Dermis microvascular lymphatic vessel endothelial cell (primary cell): Measurements from ENCODE around the gene MARCHF5. TPM values are rescaled to one million over a fixed set of nuclear protein-coding genes. Genes with fewer than 3 reads are reported as not detected.
"Not testable (repeated sequence)": the region's sequence is repeated elsewhere in the genome, so short reads cannot be mapped to it uniquely, and the experiment has no call there.

ENCODE experiments used
- DNase-seq, 2 donors: peaks; one replicate each; pipeline versions ENCODE4 v3.0.0 to v3.0.0-alpha.2; 2010; ENCODE audit warnings: low read depth in 2 of 2
- total RNA-seq: library from RNA; depleted of rRNA; stranded (reverse); fragments of >200 nt; gene quantifications from 2 replicates; pipeline ENCODE4 v1.2.1, GENCODE V29; 2014

Gene MARCHF5
- total RNA-seq, 1 donor from 2014 or later = 23.5 TPM

DNA sequence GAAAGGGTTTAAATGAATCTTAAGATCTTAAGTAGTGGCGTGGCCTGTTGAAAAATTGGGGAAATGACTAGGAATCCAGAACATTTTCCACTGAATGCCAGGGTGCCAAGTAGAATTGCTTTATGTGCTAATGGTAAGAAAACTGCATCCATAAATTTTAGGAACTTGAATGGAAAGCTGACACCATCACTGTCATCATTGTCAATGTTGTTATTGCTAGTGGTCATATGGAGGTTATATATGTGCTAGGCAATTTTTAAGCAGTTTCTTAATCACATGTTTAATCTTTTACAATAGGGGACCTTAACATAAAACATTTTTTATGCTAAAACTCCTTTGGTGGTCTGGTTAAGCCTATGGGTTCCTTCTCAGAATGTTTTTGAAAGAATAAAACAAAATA is 13.1 kb downstream of the MARCHF5 start:
- no peak for DNase-seq

DNA sequence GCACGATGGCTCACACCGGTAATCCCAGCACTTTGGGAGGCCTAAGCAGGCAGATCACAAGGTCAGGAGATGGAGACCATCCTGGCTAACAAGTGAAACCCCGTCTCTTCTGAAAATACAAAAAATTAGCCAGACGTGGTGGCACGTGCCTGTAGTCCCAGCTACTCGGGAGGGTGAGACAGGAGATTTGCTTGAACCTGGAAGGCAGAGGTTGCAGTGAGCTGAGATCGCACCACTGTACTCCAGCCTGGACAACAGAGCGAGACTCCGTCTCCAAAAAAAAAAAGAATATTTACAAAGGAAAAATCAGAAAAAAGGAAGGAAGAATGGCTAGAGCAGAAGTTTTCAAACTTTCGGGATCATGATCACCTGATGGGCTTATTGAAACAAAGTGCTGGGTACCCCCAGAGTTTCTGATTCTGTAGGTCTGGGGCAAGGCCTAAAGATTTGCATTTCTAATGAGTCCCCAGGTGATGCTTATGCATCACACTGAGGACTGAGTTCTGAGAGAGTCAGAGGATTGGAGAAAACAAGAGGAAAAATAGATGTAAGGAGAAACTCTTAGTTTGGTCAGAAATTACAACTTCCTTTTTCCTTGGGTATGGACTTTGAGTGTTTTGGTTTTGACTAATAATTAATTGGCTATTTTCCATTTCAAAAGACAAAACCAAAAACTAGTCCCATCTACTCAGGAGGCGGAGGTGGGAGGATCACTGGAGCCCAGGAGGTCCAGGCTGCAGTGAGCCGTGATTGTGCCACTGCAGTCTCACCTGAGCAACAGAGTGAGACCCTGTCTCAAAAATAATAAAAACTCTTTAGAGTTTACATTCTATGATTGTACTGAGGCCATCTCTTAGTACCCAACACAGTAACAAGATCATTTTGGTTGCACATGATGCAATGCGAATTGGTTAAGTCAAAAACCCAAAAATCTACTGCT is 14.4 kb downstream of the MARCHF5 start:
- DNase-seq = no peak

DNA sequence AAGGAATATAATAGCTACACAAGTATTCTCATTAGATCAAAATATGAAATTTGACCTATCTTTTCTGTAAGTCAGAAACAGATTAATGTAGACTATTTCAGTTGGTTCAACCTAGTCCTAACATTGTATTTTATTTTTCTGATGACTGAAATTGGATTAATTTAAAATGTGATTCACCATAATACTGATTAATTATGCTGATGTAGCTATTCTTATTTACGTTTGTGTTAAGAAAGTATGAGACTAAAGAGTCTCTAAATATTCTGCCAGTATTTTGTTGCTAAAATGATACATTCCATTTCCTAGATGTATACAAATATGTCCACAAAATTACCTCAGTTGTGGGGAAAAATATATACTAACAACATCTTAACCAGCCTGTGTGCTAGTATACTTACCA is 18.3 kb downstream of the MARCHF5 start:
- no peak for DNase-seq

DNA sequence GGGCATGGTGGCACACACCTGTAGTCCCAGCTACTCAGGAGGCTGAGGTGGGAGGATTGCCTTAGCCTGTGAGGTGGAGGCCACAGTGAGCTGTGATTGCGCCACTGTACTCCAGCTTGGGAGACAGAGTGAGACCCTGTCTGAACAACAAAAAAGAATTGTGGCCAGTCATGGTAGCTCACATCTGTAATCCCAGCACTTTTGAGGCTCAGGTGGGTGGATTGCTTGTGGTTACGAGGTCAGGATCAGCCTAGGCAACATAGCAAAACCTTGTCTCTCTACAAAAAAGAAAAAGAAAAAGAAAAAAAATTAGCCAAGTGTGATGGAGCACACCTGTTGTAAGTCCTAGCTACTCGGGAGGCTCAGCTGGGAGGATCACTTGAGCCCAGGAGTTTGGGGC is 22.8 kb downstream of the MARCHF5 start:
- DNase-seq = no peak

DNA sequence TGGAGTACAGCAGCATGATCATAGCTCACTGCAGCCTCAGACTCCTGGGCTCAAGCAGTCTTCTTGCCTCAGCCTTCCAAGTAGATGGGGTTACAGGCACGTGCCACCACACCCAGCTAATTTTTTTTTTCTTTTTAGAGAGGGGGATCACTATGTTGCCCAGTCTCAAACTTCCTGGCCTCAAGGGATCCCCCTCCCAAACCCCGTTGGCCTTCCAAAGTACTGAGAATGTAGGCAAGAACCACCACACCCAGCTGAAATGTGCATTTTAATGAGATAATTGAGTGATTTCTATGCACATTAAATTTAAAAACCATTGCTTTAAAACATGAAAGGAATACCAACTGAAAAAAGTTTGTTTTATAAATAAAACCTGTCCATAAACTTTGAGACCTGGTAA is 25.6 kb downstream of the MARCHF5 start:
- DNase-seq = no peak

DNA sequence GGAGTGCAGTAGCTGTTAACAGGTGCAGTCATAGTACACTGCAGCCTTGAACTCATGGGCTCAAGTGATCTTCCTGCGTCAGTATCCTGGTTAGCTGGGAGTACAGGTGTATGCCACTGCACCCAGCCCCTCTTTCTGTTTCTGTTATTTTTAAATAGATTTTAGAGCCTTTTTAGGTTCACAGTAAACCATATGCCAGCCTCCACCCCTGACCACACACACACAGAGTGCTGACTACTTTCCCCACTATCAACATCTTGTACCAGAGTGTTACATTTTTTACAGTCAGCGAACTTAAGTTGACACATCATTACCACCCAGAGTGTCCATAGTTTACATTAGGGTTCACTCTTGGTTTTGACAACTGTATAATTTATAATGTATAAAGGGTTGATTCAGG is 32.1 kb downstream of the MARCHF5 start:
- no peak for DNase-seq

GRCh38 chr10:92327445-92328433 is 36.8 kb downstream of the MARCHF5 start:
- no peak for DNase-seq

GRCh38 chr10:92328993-92329392 is 38.0 kb downstream of the MARCHF5 start:
- DNase-seq = peak in 1 of 2 donors; percentile 27

DNA sequence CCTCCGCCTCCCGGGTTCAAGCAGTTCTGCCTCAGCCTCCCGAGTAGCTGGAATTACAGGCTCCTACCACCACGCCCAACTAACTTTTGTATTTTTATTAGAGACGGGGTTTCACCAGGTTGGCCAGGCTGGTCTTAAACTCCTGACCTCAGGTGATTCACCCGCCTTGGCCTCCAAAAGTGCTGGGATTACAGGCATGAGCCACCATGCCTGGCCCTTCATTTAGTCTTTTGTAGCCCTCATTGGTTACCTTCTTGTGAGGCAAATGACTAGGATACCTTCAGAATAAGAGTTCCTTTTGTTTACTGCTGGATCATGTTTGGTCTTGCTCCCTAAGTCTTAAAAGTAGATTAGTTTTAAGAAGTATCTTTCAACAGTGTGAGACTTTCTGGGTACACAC is 39.0 kb downstream of the MARCHF5 start:
- DNase-seq = not testable (repeated sequence)

DNA sequence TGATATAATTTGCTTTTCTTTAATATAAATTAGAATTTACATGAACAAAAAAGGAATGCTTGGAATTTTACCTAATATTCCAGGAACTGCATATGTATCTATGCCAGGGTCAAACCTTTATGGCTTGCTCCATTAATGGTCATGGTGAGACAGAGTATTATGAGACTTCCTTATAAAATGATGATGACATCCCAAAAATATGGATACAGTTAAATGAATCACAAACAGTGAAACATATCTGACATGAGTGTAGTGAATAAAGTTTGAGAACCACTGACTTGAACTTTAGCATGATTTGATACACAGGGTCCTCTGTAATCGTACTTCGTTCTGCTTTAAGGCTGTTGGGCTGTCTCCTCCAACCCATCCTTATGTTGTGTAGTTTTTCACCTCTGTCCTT is 51.8 kb downstream of the MARCHF5 start:
- DNase-seq = no peak

DNA sequence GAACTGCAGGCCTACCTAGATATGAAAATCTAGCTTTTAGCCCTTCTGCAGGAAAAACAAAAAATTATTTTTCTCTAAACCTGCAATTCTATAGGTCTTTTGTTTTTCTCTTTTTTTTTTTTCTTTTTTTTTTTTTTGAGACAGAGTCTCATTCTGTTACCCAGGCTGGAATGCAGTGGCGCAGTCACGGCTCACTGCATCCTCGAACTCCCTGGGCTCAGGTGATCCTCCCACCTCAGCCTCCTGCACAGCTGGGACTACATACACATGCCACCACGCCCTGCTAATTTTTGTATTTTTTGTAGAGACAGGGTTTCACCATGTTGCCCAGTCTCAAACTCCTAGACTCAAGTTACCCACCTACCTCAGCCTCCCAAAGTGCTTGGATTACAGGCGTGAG is 54.6 kb downstream of the MARCHF5 start:
- not testable (repeated sequence) for DNase-seq

GRCh38 chr10:92347035-92347676 is 56.2 kb downstream of the MARCHF5 start:
- DNase-seq = not testable (repeated sequence)

- no peak for DNase-seq
Measured at GRCh38 chr10:92350411-92350810, 59.4 kb downstream of the MARCHF5 start.

- DNase-seq = no peak
Measured at GRCh38 chr10:92354587-92354986, 63.6 kb downstream of the MARCHF5 start.

DNA sequence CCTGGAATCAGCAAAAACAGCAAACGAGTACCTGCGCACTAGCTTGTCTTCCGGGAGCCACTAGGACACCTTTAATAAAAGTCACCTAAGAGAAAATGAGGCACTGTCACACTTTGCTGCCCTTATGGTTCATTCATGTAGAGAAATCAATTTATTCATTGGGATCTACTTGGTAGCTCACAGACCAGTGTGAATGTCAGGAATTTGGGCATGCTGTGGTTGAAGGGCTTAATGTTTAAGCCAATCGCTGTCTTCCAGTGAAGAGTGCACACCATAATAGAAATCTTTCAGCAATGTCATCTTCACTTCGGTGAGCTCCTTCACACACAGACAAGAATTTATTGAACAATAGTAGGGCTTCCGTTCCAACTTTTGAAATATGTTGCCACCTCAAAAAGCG is 65.1 kb downstream of the MARCHF5 start:
- no peak for DNase-seq

DNA sequence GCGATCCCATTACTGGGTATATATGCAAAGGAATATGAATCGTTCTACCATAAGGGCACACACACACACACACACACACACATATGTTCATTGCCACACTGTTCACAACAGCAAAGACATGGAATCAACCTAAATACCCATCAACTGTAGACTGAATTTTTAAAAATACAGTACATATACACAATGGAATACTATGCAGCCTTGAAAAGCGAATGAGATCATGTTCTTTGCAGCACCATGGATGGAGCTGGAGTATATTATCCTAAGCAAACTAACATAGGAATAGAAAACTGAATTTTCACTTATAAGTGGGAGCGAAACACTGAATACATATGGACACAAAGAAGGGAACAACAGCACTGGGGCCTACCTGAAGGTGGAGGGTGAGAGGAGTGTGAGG is 72.5 kb downstream of the MARCHF5 start:
- DNase-seq = no peak

DNA sequence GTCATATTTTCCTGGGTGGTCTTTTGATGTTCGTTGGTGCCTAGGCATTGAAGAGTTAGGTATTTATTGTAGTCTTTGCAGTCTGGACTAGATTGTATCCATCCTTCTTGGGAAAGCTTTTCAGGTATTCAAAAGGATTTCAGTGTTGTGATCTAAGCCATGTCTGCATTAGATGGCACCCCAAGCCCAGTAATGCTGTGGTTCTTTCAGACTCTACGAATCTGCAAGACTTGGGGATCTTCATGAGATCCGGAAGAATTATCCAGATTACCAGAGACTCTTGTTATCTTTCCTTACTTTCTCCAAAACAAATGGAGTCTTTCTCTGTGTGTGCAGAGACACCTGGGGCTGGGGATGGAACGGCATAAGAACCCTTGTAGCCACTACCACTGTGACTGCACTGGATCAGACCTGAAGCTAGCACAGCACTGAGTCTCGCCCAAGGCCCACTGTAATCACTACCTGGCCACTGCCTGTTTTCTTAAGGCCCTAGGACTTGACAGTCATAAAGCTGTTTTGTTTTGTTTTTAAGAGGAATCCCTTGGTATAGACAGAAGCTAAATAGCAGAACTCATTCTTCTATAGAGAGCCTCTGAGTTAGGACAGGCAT is 75.5 kb downstream of the MARCHF5 start:
- no peak for DNase-seq

- DNase-seq = no peak
Measured at GRCh38 chr10:92377962-92378361, 87.0 kb downstream of the MARCHF5 start.

- peak in 1 of 2 donors; percentile 24 for DNase-seq
Measured at GRCh38 chr10:92381543-92381954, 90.6 kb downstream of the MARCHF5 start.

DNA sequence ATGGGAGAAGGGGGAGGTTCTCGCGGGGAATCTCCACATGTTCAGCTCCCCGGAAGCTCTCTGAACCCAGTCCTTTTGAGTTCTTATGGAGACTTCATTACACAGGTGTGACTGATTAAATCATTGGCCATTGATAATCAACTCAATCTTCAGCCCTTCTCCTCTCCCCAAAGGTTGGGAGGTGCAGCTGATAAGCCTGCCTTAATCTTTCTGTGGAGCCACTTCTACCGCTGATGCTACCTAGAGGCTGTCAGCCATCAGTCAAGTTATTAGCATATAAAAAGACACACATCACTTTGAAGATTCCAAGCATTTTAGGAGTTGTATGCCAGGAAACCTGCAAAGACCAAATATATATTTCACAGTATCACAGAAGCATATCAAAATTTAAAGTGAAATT is 91.7 kb downstream of the MARCHF5 start:
- no peak for DNase-seq

GRCh38 chr10:92384741-92385140 is 93.8 kb downstream of the MARCHF5 start:
- no peak for DNase-seq
